Mesenchymal stem cell (in vitro differentiated cells and primary cell): ENCODE results near the gene RPA3.

ENCODE experiments used
- DNase-seq: peaks from one replicate; pipeline ENCODE4 v3.0.0-alpha.2; 2013
- H2AFZ ChIP-seq: one replicate; pipeline ENCODE4 v1.6.1; 2013; ENCODE audit warnings: low read depth, mild to moderate bottlenecking, control low read depth, inconsistent platforms, low read length, moderate library complexity
- H2AK5ac ChIP-seq: 2 replicates; pipeline ENCODE4 v1.6.1; 2013; ENCODE audit warnings: low read length, moderate library complexity, mild to moderate bottlenecking, inconsistent platforms; ENCODE audit not compliant: severe bottlenecking
- H2BK120ac ChIP-seq: one replicate; pipeline ENCODE4 v1.6.1; 2013; ENCODE audit warnings: low read depth, mild to moderate bottlenecking, inconsistent platforms, low read length, moderate library complexity
- H2BK12ac ChIP-seq, 2 experiments: one replicate each; pipeline ENCODE4 v1.6.1; 2013; ENCODE audit warnings: inconsistent platforms in 2 of 2, low read length in 2 of 2, mild to moderate bottlenecking in 2 of 2, moderate library complexity in 2 of 2, control low read depth in 1 of 2
- H2BK15ac ChIP-seq: one replicate; pipeline ENCODE4 v1.6.1; 2013; ENCODE audit warnings: mild to moderate bottlenecking, low read depth, inconsistent platforms; ENCODE audit not compliant: poor library complexity, severe bottlenecking
- H2BK5ac ChIP-seq: 2 replicates; pipeline ENCODE4 v1.6.1; 2013; ENCODE audit warnings: low read depth, mild to moderate bottlenecking, low read length, control low read depth, inconsistent platforms; ENCODE audit not compliant: poor library complexity, severe bottlenecking
- H3K14ac ChIP-seq, 2 experiments: one replicate each; pipeline ENCODE4 v1.6.1; 2013; ENCODE audit warnings: inconsistent platforms in 2 of 2, low read length in 2 of 2, control low read depth in 1 of 2, mild to moderate bottlenecking in 1 of 2, moderate library complexity in 1 of 2
- H3K18ac ChIP-seq, 2 experiments: one replicate each; pipeline ENCODE4 v1.6.1; 2013; ENCODE audit warnings: inconsistent platforms in 2 of 2, low read length in 2 of 2, control low read depth in 1 of 2, low read depth in 1 of 2, mild to moderate bottlenecking in 1 of 2
- H3K23ac ChIP-seq, 2 experiments: one replicate each; pipeline ENCODE4 v1.6.1; 2013; ENCODE audit warnings: inconsistent platforms in 2 of 2, low read length in 2 of 2, mild to moderate bottlenecking in 2 of 2, moderate library complexity in 2 of 2, control low read depth in 1 of 2
- H3K27ac ChIP-seq: 2 replicates; pipeline ENCODE4 v1.5.1; 2013; ENCODE audit warnings: mild to moderate bottlenecking, moderate library complexity, low read length, control low read depth, inconsistent platforms; ENCODE audit not compliant: poor library complexity, severe bottlenecking
- H3K27me3 ChIP-seq, 2 experiments: 2 replicates each; pipeline versions ENCODE4 v1.6.1 to v1.7.0; 2013; ENCODE audit warnings: low read length in 2 of 2, mild to moderate bottlenecking in 2 of 2, moderate library complexity in 2 of 2, control low read depth in 1 of 2, inconsistent platforms in 1 of 2; ENCODE audit not compliant: control insufficient read depth in 1 of 2, insufficient read depth in 1 of 2
- H3K36me3 ChIP-seq, 2 experiments: 2 replicates each; pipeline versions ENCODE4 v1.6.1 to v1.7.0; 2013; ENCODE audit warnings: low read length in 2 of 2, control low read depth in 1 of 2, inconsistent platforms in 1 of 2, low read depth in 1 of 2, mild to moderate bottlenecking in 1 of 2; ENCODE audit not compliant: insufficient read depth in 2 of 2, control insufficient read depth in 1 of 2
- H3K4ac ChIP-seq, 2 experiments: one replicate each; pipeline ENCODE4 v1.6.1; 2013; ENCODE audit warnings: inconsistent platforms in 2 of 2, low read length in 2 of 2, mild to moderate bottlenecking in 2 of 2, moderate library complexity in 2 of 2, control low read depth in 1 of 2, low read depth in 1 of 2
- H3K4me1 ChIP-seq: 2 replicates; pipeline ENCODE4 v1.6.1; 2013; ENCODE audit warnings: low read depth, low read length, control low read depth; ENCODE audit not compliant: control insufficient read depth, insufficient read depth
- H3K4me2 ChIP-seq: 2 replicates; pipeline ENCODE4 v1.6.1; 2013; ENCODE audit warnings: low read length, mild to moderate bottlenecking, inconsistent platforms; ENCODE audit not compliant: poor library complexity, severe bottlenecking
- H3K4me3 ChIP-seq, 2 experiments: 2 replicates each; pipeline versions ENCODE4 v1.5.1 to v1.7.0; 2013; ENCODE audit warnings: low read length in 2 of 2, mild to moderate bottlenecking in 2 of 2, control low read depth in 1 of 2, low read depth in 1 of 2; ENCODE audit not compliant: insufficient read depth in 1 of 2
- H3K79me1 ChIP-seq: replicated peaks from 2 replicates; pipeline ENCODE4 v1.6.1; 2013; ENCODE audit warnings: mild to moderate bottlenecking, control low read depth, low read length, inconsistent platforms; ENCODE audit not compliant: poor library complexity, severe bottlenecking
- H3K9ac ChIP-seq: 2 replicates; pipeline ENCODE4 v1.7.0; 2013; ENCODE audit warnings: mild to moderate bottlenecking, low read length, moderate library complexity
- H3K9me3 ChIP-seq: 2 replicates; pipeline ENCODE4 v1.7.0; 2013; ENCODE audit warnings: mild to moderate bottlenecking, low read length; ENCODE audit not compliant: control insufficient read depth
- H4K8ac ChIP-seq: one replicate; pipeline ENCODE4 v1.6.1; 2013; ENCODE audit warnings: inconsistent platforms, mild to moderate bottlenecking, low read length, moderate library complexity
- H4K91ac ChIP-seq: one replicate; pipeline ENCODE4 v1.6.1; 2013; ENCODE audit warnings: mild to moderate bottlenecking, low read length, inconsistent platforms
- WGBS: methylation state at CpG from one replicate; pipeline ENCODE4 v1.1.7; 2013; ENCODE audit warnings: mixed read lengths; 5-methylcytosine and 5-hydroxymethylcytosine counted together

RPA3 gene

GRCh38 chr7:7647495-7648036, 70.8 kb downstream of the RPA3 start:
- Histone ChIP-seq H2BK5ac (no peak overlapping the region), H2BK15ac (no peak overlapping the region), H4K8ac (no peak overlapping the region), H2AK5ac (no peak overlapping the region), H3K4ac (no peak overlapping the region), H2BK120ac (no peak overlapping the region), H3K9me3 (no peaks in the 10 kb centered on the region), H3K27ac (no peak overlapping the region), H2BK12ac (no peak overlapping the region), H2AFZ (no peak overlapping the region), H3K23ac (no peak overlapping the region), H3K4me2 (no peak overlapping the region), H3K14ac (no peak overlapping the region), H4K91ac (no peak overlapping the region), H3K4me3 (no peak overlapping the region), H3K4me1 (no peaks in the 10 kb centered on the region), H3K18ac (no peak overlapping the region), H3K9ac (no peak overlapping the region), H3K27me3 (no peaks in the 10 kb centered on the region), H3K36me3 (no peaks in the 10 kb centered on the region), H3K79me1 (peaks cover 36% of the 10 kb centered on the region)
- DNase-seq = no peak
- 95% methylated on average over 2 of the region's 6 CpGs for WGBS

GRCh38 chr7:7642081-7642480, 76.3 kb downstream of the RPA3 start:
- Histone ChIP-seq H2BK12ac (no peak overlapping the region), H3K27ac (no peak overlapping the region), H2BK120ac (no peak overlapping the region), H4K8ac (no peak overlapping the region), H3K4me3 (peak overlapping the region in 1 of 2 experiments; percentile 95), H2BK15ac (no peak overlapping the region), H3K23ac (no peak overlapping the region), H2AK5ac (no peak overlapping the region), H3K4me2 (no peak overlapping the region), H3K14ac (no peak overlapping the region), H3K4me1 (peaks cover 5% of the 10 kb centered on the region), H2BK5ac (no peak overlapping the region), H3K9me3 (no peaks in the 10 kb centered on the region), H3K18ac (no peak overlapping the region), H3K36me3 (peaks cover 0 to 9% of the 10 kb centered on the region in 2 experiments), H3K9ac (peak overlapping the region; percentile 92), H3K4ac (no peak overlapping the region), H3K79me1 (peaks cover 26% of the 10 kb centered on the region), H3K27me3 (no peaks in the 10 kb centered on the region), H4K91ac (no peak overlapping the region), H2AFZ (no peak overlapping the region)
- 83% methylated on average over 2 of the region's 6 CpGs for WGBS
- DNase-seq = no peak

- Histone ChIP-seq H4K91ac (no peak overlapping the region), H3K27me3 (no peaks in the 10 kb centered on the region), H2BK5ac (no peak overlapping the region), H3K23ac (no peak overlapping the region), H2AFZ (peak overlapping the region; percentile 92), H3K4ac (no peak overlapping the region), H3K79me1 (peaks cover 22% of the 10 kb centered on the region), H3K9me3 (no peaks in the 10 kb centered on the region), H3K36me3 (peaks cover 0 to 17% of the 10 kb centered on the region in 2 experiments), H3K9ac (peak overlapping the region; percentile 92), H3K27ac (peak overlapping the region; percentile 79), H3K14ac (no peak overlapping the region), H3K4me1 (peaks cover 5% of the 10 kb centered on the region), H3K4me2 (peak overlapping the region; percentile 82), H2BK120ac (no peak overlapping the region), H4K8ac (peak overlapping the region; percentile 43), H2BK12ac (no peak overlapping the region), H3K4me3 (peak overlapping the region; percentile 86 to 95), H2AK5ac (no peak overlapping the region), H3K18ac (peak overlapping the region in 1 of 2 experiments; percentile 14), H2BK15ac (no peak overlapping the region)
- DNase-seq = no peak
- WGBS = 3% methylated on average over 22 of the region's 22 CpGs
Measured at GRCh38 chr7:7641129-7641663, 77.2 kb downstream of the RPA3 start.

- H3K4me2 ChIP-seq = peak within 1 kb of the TSS; percentile 89
- H4K91ac ChIP-seq = peak within 1 kb of the TSS; percentile 43
- H3K27me3 ChIP-seq = no peaks in the 10 kb centered on the region
- H2AFZ ChIP-seq = peak within 1 kb of the TSS; percentile 92
- peak within 1 kb of the TSS in 1 of 2 experiments; percentile 86 for H3K14ac ChIP-seq
- H3K4me3 ChIP-seq = peak within 1 kb of the TSS; percentile 93 to 95
- peaks cover 0 to 17% of the 10 kb centered on the region in 2 experiments for H3K36me3 ChIP-seq
- peak within 1 kb of the TSS; percentile 30 for H2BK15ac ChIP-seq
- H2BK120ac ChIP-seq = no peak within 1 kb of the TSS
- peak within 1 kb of the TSS; percentile 92 for H3K9ac ChIP-seq
- peak within 1 kb of the TSS; percentile 79 for H3K27ac ChIP-seq
- H2AK5ac ChIP-seq = no peak within 1 kb of the TSS
- peak within 1 kb of the TSS; percentile 14 to 82 for H3K18ac ChIP-seq
- peak within 1 kb of the TSS; percentile 15 to 56 for H3K4ac ChIP-seq
- H3K4me1 ChIP-seq = peaks cover 5% of the 10 kb centered on the region
- H2BK12ac ChIP-seq = peak within 1 kb of the TSS in 1 of 2 experiments; percentile 15
- WGBS = under 1% methylated on average over 64 of the region's 68 CpGs
- peaks cover 18% of the 10 kb centered on the region for H3K79me1 ChIP-seq
- peak; percentile 99 for DNase-seq
- H4K8ac ChIP-seq = peak within 1 kb of the TSS; percentile 43
- no peaks in the 10 kb centered on the region for H3K9me3 ChIP-seq
- H3K23ac ChIP-seq = no peak within 1 kb of the TSS
- no peak within 1 kb of the TSS for H2BK5ac ChIP-seq
Measured at GRCh38 chr7:7640221-7641128, 77.9 kb downstream of the RPA3 start, which contains the start of gene UMAD1. Gene UMAD1, plus strand, starts transcription at chr7:7640752. Its CDS starts 32,620 bp downstream, at chr7:7673372.
